Neural crest cell (in vitro differentiated cells): Measurements from ENCODE around the gene RELA. TPM values are rescaled to one million over a fixed set of nuclear protein-coding genes. Genes with fewer than 3 reads are reported as not detected.

ENCODE experiments used
- DNase-seq: peaks from one replicate; pipeline ENCODE4 v3.0.0; 2021; ENCODE audit warnings: low read depth, mixed read lengths, low spot score
- H3K27ac Mint-ChIP-seq: one replicate; pipeline ENCODE4 v1.8.0; 2021; ENCODE audit warnings: mild to moderate bottlenecking, mixed read lengths; ENCODE audit not compliant: unreplicated experiment
- H3K27me3 Mint-ChIP-seq: 2 replicates; pipeline ENCODE4 v1.8.0; 2021; ENCODE audit warnings: low read depth, mild to moderate bottlenecking, mixed read lengths
- H3K36me3 Mint-ChIP-seq: 2 replicates; pipeline ENCODE4 v1.8.0; 2021; ENCODE audit warnings: low read depth, mild to moderate bottlenecking, mixed read lengths
- H3K4me1 Mint-ChIP-seq: 2 replicates; pipeline ENCODE4 v1.8.0; 2021; ENCODE audit warnings: mixed read lengths
- H3K4me3 Mint-ChIP-seq: one replicate; pipeline ENCODE4 v1.8.0; 2021; ENCODE audit warnings: mild to moderate bottlenecking, mixed read lengths
- H3K9me3 Mint-ChIP-seq: 2 replicates; pipeline ENCODE4 v1.8.0; 2021; ENCODE audit warnings: mixed read lengths
- CTCF ChIP-seq: fragments of 200-600 bp; sonication (generic); conservative IDR thresholded peaks from 2 replicates; pipeline ENCODE4 v1.5.0; 2021; ENCODE audit warnings: antibody characterized with exemption, mild to moderate bottlenecking
- total RNA-seq: library from RNA; stranded (reverse); gene quantifications from 2 replicates; pipeline ENCODE4 v1.2.1, GENCODE V29; 2021

Gene RELA
- total RNA-seq, 1 donor from 2014 or later = 53.7 TPM

- peaks cover 15% of the 10 kb centered on the region for H3K27me3 Mint-ChIP-seq
- DNase-seq = no peak
- peak overlapping the region; percentile 78 for H3K4me3 Mint-ChIP-seq
- peaks cover 9% of the 10 kb centered on the region for H3K36me3 Mint-ChIP-seq
- no peak for TF ChIP-seq CTCF
- H3K9me3 Mint-ChIP-seq = no peaks in the 10 kb centered on the region
- H3K27ac Mint-ChIP-seq = peak overlapping the region; percentile 73
- peaks cover 29% of the 10 kb centered on the region for H3K4me1 Mint-ChIP-seq
Measured at GRCh38 chr11:65651589-65652510, 10.9 kb downstream of the RELA start.

- peaks cover 6% of the 10 kb centered on the region for H3K36me3 Mint-ChIP-seq
- DNase-seq = no peak
- H3K4me3 Mint-ChIP-seq = peak overlapping the region; percentile 78
- no peaks in the 10 kb centered on the region for H3K9me3 Mint-ChIP-seq
- no peak overlapping the region for H3K27ac Mint-ChIP-seq
- peaks cover 15% of the 10 kb centered on the region for H3K27me3 Mint-ChIP-seq
- H3K4me1 Mint-ChIP-seq = peaks cover 29% of the 10 kb centered on the region
- TF ChIP-seq CTCF = no peak
Measured at GRCh38 chr11:65651339-65651588, 11.5 kb downstream of the RELA start.

DNA sequence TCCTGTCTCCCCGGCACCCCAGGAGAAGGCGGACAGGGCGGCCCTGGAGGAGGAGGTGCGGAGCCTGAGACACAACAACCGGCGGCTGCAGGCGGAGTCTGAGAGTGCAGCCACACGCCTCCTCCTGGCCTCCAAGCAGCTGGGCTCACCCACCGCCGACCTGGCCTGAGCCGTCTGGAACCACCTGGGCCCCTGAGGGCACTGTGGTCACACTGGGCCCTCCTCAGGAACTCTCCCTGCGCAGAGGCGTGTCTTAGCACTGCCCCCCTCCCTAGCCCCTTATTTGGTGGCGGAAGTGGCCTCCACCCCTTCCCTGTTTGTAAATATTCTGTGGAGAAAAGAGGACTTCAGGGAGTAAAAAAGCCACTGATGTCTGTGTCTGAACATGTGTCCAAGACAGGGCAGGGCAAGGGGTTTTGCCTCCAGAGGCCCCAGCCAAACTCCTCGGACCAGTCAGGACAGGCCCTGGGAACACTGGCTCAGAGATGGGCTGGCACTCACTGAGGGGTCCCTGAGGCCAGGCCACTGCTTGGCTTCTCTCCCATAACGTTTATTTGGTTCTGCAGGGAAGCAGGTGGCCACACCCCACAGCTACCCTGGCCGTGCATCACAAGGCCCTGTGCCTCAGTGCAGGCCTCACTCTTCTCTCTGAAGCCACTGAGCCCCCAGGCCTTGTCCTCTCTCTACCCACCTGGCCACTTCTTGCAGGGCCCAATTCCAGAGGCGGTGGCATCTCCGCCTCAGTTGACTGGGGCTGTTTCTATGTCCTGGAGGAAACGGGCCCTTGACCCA, 12.0 kb downstream of the RELA start:
- peaks cover 29% of the 10 kb centered on the region for H3K4me1 Mint-ChIP-seq
- DNase-seq = no peak
- no peak overlapping the region for H3K4me3 Mint-ChIP-seq
- peaks cover 4% of the 10 kb centered on the region for H3K36me3 Mint-ChIP-seq
- H3K9me3 Mint-ChIP-seq = no peaks in the 10 kb centered on the region
- no peak for TF ChIP-seq CTCF
- H3K27ac Mint-ChIP-seq = no peak overlapping the region
- H3K27me3 Mint-ChIP-seq = peaks cover 17% of the 10 kb centered on the region

GRCh38 chr11:65649656-65650546, 12.8 kb downstream of the RELA start:
- Mint-ChIP-seq H3K9me3 (no peaks in the 10 kb centered on the region), H3K27ac (no peak overlapping the region), H3K36me3 (peaks cover under 1% of the 10 kb centered on the region), H3K4me3 (peak overlapping the region; percentile 23), H3K4me1 (peaks cover 29% of the 10 kb centered on the region), H3K27me3 (peaks cover 19% of the 10 kb centered on the region)
- no peak for DNase-seq
- no peak for TF ChIP-seq CTCF

DNA sequence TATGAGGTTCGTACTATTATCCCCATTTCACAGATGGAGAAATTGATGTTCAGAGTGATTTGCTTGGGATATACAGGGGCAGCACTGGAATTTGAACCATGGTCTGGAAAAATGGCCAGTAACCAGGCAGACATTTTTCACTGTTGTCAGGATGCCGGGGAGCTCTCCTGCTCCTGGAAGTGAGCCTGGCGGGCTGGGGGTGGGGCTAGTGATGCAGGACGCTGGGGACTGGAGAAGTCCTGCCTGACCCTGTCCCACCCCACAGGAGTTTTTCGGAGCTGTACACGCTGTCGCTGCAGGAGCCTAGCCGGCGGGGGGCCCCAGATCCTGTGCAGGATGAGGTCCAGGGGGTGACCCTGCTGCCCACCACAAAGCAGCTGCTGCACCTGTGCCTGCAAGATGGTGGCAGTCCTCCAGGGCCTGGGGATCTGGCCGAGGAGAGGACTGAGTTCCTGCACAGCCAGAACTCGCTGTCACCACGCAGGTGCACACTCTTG, 13.7 kb downstream of the RELA start:
- TF ChIP-seq CTCF = no peak
- H3K27ac Mint-ChIP-seq = no peak overlapping the region
- no peak for DNase-seq
- H3K9me3 Mint-ChIP-seq = no peaks in the 10 kb centered on the region
- no peaks in the 10 kb centered on the region for H3K36me3 Mint-ChIP-seq
- H3K27me3 Mint-ChIP-seq = peaks cover 19% of the 10 kb centered on the region
- peaks cover 29% of the 10 kb centered on the region for H3K4me1 Mint-ChIP-seq
- peak overlapping the region; percentile 61 for H3K4me3 Mint-ChIP-seq
